ENCODE measurements around the gene NTMT1. TPM values are rescaled to one million over a fixed set of nuclear protein-coding genes. Genes with fewer than 3 reads are reported as not detected.

The NTMT1 gene
- total and polyA plus RNA-seq, 9 of the 15 experiments (the other 6 are each of a cell fraction or from before 2014, with no cell fraction given) = 42.1 to 116 (median 74.7) TPM

- intact Hi-C loops (cut with micrococcal nuclease) (no loop called here), in situ Hi-C loops (cut with MboI) (loop anchor here (10.0 to 25.0 kb wide), 2 partner anchors 668 to 756 kb away; no protein-coding TSS in a partner anchor)
- 30% methylated on average over 17 of the region's 17 CpGs for WGBS (ENCODE audit: insufficient coverage, low coverage, missing lambda C conversion rate)
- H3K4me3 ChIP-seq = no peak overlapping the region
- H3K4me2 ChIP-seq (ENCODE audit: insufficient read depth, low read length) = no peak overlapping the region
- CTCF ChIA-PET (ENCODE audit: low intra/inter-chr PET ratio) = no interaction called here
- TF ChIP-seq ZNF583 (CRISPR knock-in tag; IDR thresholded peaks at IDR 0.05) = no peak
- TF ChIP-seq CXXC5 (CRISPR knock-in tag; IDR thresholded peaks at IDR 0.05) = 0 out of 2 replicates have a peak, but pooled peaks have one; percentile 9
- ATAC-seq (no peak), FAIRE-seq (no peak), DNase-seq (ENCODE audit: extremely low read depth in 1 of 4, low spot score in 3 of 4) (peak in 1 of 4 experiments; percentile 28)
- H3K4me1 ChIP-seq (replicated peaks in 1 of 2; ENCODE audit: control insufficient read depth in 2 of 2, insufficient read depth in 2 of 2, low read length in 2 of 2) = peaks cover 0 to 44% of the 10 kb centered on the region in 2 experiments; a peak in 2 of 5 replicates
- peaks cover 3% of the 10 kb centered on the region for H3K9me1 ChIP-seq (ENCODE audit: control insufficient read depth, insufficient read depth, low read length)
- H3K9me3 ChIP-seq (replicated peaks; ENCODE audit: control insufficient read depth, insufficient read depth, low read depth, low read length) = no peaks in the 10 kb centered on the region
- no peaks in the 10 kb centered on the region; the same call in 2 of the 3 replicates for H3K36me3 ChIP-seq (ENCODE audit: control insufficient read depth, insufficient read depth, low read length)
- no peak overlapping the region for H3K9ac ChIP-seq (ENCODE audit: insufficient read depth in 1 of 2, low read depth in 2 of 2, low read length in 2 of 2)
- peaks cover 18 to 55% of the 10 kb centered on the region in 2 experiments for H3K27me3 ChIP-seq (ENCODE audit: control insufficient read depth in 2 of 2, insufficient read depth in 2 of 2, low read length in 2 of 2)
- no peak overlapping the region for H2AFZ ChIP-seq (ENCODE audit: low read depth, low read length)
- no peaks in the 10 kb centered on the region for H3K79me2 ChIP-seq (ENCODE audit: control insufficient read depth, insufficient read depth, low read length)
- no peak overlapping the region for H3K27ac ChIP-seq (ENCODE audit: extremely low read depth, low read depth, low read length)
- BruUV-seq (replicated peaks) = TSS peak; percentile 72
- POLR2A ChIA-PET = interaction anchor here (0.6 kb wide), 1 partner anchor 553 kb away, joined by 3 read pairs; no protein-coding TSS in a partner anchor
- peaks cover 9% of the 10 kb centered on the region; the same call in 1 of the 2 replicates for H4K20me1 ChIP-seq (replicated peaks; ENCODE audit: control insufficient read depth, insufficient read depth, low read length)
Observed at GRCh38 chr9:129669141-129669718, 43.3 kb downstream of the NTMT1 start.

- CTCF ChIA-PET (ENCODE audit: low intra/inter-chr PET ratio) = no interaction called here
- Histone ChIP-seq H2AFZ (ENCODE audit: low read depth, low read length) (no peak overlapping the region), H3K79me2 (ENCODE audit: control insufficient read depth, insufficient read depth, low read length) (no peaks in the 10 kb centered on the region), H3K4me1 (replicated peaks in 1 of 2; ENCODE audit: control insufficient read depth in 2 of 2, insufficient read depth in 2 of 2, low read length in 2 of 2) (peaks cover 0 to 42% of the 10 kb centered on the region in 2 experiments; a peak in 2 of 5 replicates), H3K27ac (ENCODE audit: extremely low read depth, low read depth, low read length) (no peak overlapping the region), H3K9me3 (replicated peaks; ENCODE audit: control insufficient read depth, insufficient read depth, low read depth, low read length) (no peaks in the 10 kb centered on the region), H3K9me1 (ENCODE audit: control insufficient read depth, insufficient read depth, low read length) (peaks cover 3% of the 10 kb centered on the region), H3K4me3 (no peak overlapping the region), H3K4me2 (ENCODE audit: insufficient read depth, low read length) (no peak overlapping the region), H4K20me1 (replicated peaks; ENCODE audit: control insufficient read depth, insufficient read depth, low read length) (peaks cover 16% of the 10 kb centered on the region; the same call in 1 of the 2 replicates), H3K9ac (ENCODE audit: insufficient read depth in 1 of 2, low read depth in 2 of 2, low read length in 2 of 2) (no peak overlapping the region; a peak in 1 of 4 replicates), H3K27me3 (ENCODE audit: control insufficient read depth in 2 of 2, insufficient read depth in 2 of 2, low read length in 2 of 2) (peaks cover 23 to 58% of the 10 kb centered on the region in 2 experiments), H3K36me3 (ENCODE audit: control insufficient read depth, insufficient read depth, low read length) (no peaks in the 10 kb centered on the region; the same call in 2 of the 3 replicates)
- 48% methylated on average over 13 of the region's 13 CpGs for WGBS (ENCODE audit: insufficient coverage, low coverage, missing lambda C conversion rate)
- FAIRE-seq (peak; percentile 54), ATAC-seq (no peak), DNase-seq (ENCODE audit: extremely low read depth in 1 of 4, low spot score in 3 of 4) (peak in 1 of 4 experiments; percentile 18)
- in situ Hi-C loops (cut with MboI) (loop anchor here (5.0 to 25.0 kb wide), 5 partner anchors 667 to 1455 kb away; partner anchors contain the start of genes COQ4 and TRUB2), intact Hi-C loops (cut with micrococcal nuclease) (loop anchor here (10.0 kb wide), 1 partner anchor 975 kb away; no protein-coding TSS in a partner anchor)
- no TSS peak for BruUV-seq (replicated peaks)
- POLR2A ChIA-PET = no interaction called here
- TF ChIP-seq ZNF143 (CRISPR knock-in tag; IDR thresholded peaks at IDR 0.05) (0 out of 2 replicates have a peak, but pooled peaks have one; percentile 31), CREM (IDR thresholded peaks at IDR 0.05; ENCODE audit: low read depth) (0 out of 2 replicates have a peak, but pooled peaks have one; percentile 12), RBM39 (optimal IDR thresholded peaks at IDR 0.05; ENCODE audit: low read depth, low read length) (no peak)
Observed at GRCh38 chr9:129669946-129670345, 44.0 kb downstream of the NTMT1 start.

Data from K562 (cell line).